Tibial nerve (tissue), 4 donors: Measurements from ENCODE around the gene ZNF669.

Experiments used
- EP300 ChIP-seq, 2 donors: sonication (generic); formaldehyde crosslinking; IDR thresholded peaks; one replicate each; pipeline ENCODE4 v1.6.1; 2017; ENCODE audit warnings: antibody characterized with exemption in 2 of 2, mild to moderate bottlenecking in 1 of 2
- TF ChIP-seq, protein P1 (sequence below), 5 experiments: fragments of 200-600 bp in 3 of 5; fragments of 450-650 bp in 2 of 5; sonication (generic) in 3 of 5; IDR thresholded peaks; one replicate each; pipeline ENCODE4 v1.5.1; 2016 to 2019; ENCODE audit warnings: antibody characterized with exemption in 5 of 5, mild to moderate bottlenecking in 3 of 5, moderate library complexity in 2 of 5

DNA sequence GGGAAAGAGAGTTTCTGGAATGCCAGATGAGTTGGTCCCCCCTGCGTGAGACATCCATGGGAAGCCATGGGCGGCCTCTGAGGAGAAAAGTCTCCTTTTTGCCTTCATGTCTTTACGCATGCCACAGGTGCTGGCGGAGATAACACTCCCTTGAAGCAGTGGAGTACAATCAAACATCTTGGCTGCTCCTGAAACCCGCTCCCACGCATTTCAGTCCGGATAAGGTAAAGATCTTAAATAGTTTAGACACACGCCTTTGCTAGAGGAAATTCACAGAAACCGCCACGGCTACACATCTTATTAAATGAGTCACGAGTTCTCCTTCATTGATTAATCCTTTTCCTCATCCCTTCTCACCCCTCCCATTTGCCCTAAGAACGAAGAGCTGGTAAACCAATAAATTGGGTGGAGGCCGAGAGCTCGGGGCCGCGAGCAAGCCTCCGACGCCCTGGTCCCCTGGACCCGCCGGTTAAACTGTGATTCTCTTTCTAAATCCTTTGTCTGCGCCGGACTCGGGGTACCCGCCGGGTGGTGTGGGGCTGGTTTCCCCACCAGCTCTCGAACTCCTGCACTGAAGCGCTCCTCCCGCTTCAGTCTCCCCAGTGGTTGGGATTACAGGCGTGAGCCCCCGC lies 6.6 kb upstream of the ZNF669 start:
- TF ChIP-seq EP300 (IDR thresholded peaks at IDR 0.05): no peak
- TF ChIP-seq, protein P1, sequence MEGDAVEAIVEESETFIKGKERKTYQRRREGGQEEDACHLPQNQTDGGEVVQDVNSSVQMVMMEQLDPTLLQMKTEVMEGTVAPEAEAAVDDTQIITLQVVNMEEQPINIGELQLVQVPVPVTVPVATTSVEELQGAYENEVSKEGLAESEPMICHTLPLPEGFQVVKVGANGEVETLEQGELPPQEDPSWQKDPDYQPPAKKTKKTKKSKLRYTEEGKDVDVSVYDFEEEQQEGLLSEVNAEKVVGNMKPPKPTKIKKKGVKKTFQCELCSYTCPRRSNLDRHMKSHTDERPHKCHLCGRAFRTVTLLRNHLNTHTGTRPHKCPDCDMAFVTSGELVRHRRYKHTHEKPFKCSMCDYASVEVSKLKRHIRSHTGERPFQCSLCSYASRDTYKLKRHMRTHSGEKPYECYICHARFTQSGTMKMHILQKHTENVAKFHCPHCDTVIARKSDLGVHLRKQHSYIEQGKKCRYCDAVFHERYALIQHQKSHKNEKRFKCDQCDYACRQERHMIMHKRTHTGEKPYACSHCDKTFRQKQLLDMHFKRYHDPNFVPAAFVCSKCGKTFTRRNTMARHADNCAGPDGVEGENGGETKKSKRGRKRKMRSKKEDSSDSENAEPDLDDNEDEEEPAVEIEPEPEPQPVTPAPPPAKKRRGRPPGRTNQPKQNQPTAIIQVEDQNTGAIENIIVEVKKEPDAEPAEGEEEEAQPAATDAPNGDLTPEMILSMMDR (IDR thresholded peaks at IDR 0.05): no peak
